MM.1S (cell line): Measurements from ENCODE around the gene PLEKHG7.

Experiments
- EZH2phosphoT487 ChIP-seq: fragments of 300-600 bp; sonication (generic); IDR thresholded peaks from 2 replicates; pipeline ENCODE4 v1.6.1; 2018; ENCODE audit warnings: antibody characterized with exemption, low read length
- TF ChIP-seq, protein P1 (sequence below): fragments of 300-600 bp; sonication (generic); IDR thresholded peaks from 2 replicates; pipeline ENCODE4 v1.5.1; 2016; ENCODE audit warnings: antibody characterized with exemption, low read length, mixed read lengths

- TF ChIP-seq, protein P1, sequence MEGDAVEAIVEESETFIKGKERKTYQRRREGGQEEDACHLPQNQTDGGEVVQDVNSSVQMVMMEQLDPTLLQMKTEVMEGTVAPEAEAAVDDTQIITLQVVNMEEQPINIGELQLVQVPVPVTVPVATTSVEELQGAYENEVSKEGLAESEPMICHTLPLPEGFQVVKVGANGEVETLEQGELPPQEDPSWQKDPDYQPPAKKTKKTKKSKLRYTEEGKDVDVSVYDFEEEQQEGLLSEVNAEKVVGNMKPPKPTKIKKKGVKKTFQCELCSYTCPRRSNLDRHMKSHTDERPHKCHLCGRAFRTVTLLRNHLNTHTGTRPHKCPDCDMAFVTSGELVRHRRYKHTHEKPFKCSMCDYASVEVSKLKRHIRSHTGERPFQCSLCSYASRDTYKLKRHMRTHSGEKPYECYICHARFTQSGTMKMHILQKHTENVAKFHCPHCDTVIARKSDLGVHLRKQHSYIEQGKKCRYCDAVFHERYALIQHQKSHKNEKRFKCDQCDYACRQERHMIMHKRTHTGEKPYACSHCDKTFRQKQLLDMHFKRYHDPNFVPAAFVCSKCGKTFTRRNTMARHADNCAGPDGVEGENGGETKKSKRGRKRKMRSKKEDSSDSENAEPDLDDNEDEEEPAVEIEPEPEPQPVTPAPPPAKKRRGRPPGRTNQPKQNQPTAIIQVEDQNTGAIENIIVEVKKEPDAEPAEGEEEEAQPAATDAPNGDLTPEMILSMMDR: peak; percentile 65
- no peak for TF ChIP-seq EZH2phosphoT487
These were observed 82.2 kb downstream of the PLEKHG7 start for GRCh38 chr12:92784797-92785562.
